Gastroesophageal sphincter (tissue), 3 donors: Measurements from ENCODE around the gene SLC2A6.

Source experiments
- POLR2A ChIP-seq, 2 donors: fragments of 450-650 bp; IDR thresholded peaks; one replicate each; pipeline ENCODE4 v1.6.1; 2017; ENCODE audit warnings: antibody characterized with exemption in 2 of 2, mild to moderate bottlenecking in 2 of 2, moderate library complexity in 1 of 2
- TF ChIP-seq, protein P1 (sequence below), 4 experiments: fragments of 200-600 bp in 2 of 4; fragments of 450-650 bp in 2 of 4; sonication (generic) in 1 of 4; IDR thresholded peaks; one replicate each; pipeline ENCODE4 v1.5.1; 2017 to 2019; ENCODE audit warnings: antibody characterized with exemption in 4 of 4, mild to moderate bottlenecking in 2 of 4, moderate library complexity in 2 of 4

DNA sequence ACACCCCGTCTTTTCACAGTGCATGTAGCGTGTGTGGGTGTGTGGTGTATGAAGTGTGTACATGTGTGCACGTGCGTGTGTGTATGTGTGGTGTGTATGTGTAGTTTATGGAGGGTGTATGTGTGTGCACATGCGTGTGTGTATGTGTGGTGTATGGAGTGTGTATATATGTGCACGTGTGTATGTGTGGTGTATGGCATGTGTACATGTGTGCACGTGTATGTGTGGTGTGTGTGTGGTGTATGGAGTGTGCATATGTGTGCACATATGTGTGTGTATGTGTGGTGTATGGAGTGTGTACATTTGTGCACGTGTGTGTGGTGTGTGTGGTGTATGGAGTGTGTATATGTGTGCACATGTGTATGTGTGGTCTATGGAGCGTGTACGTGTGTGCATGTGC is 32.7 kb upstream of the SLC2A6 start:
- TF ChIP-seq POLR2A (IDR thresholded peaks at IDR 0.05) = no peak
- TF ChIP-seq, protein P1, sequence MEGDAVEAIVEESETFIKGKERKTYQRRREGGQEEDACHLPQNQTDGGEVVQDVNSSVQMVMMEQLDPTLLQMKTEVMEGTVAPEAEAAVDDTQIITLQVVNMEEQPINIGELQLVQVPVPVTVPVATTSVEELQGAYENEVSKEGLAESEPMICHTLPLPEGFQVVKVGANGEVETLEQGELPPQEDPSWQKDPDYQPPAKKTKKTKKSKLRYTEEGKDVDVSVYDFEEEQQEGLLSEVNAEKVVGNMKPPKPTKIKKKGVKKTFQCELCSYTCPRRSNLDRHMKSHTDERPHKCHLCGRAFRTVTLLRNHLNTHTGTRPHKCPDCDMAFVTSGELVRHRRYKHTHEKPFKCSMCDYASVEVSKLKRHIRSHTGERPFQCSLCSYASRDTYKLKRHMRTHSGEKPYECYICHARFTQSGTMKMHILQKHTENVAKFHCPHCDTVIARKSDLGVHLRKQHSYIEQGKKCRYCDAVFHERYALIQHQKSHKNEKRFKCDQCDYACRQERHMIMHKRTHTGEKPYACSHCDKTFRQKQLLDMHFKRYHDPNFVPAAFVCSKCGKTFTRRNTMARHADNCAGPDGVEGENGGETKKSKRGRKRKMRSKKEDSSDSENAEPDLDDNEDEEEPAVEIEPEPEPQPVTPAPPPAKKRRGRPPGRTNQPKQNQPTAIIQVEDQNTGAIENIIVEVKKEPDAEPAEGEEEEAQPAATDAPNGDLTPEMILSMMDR (IDR thresholded peaks at IDR 0.05) = no peak
